Vagina (tissue), 2 donors: ENCODE measurements around the gene NPC2.

ENCODE experiments used
- CTCF ChIP-seq, 3 experiments: fragments of 450-650 bp in 2 of 3; fragments of 200-600 bp in 1 of 3; sonication (generic) in 1 of 3; IDR thresholded peaks; one replicate each; pipeline ENCODE4 v1.5.1; 2017 to 2019; ENCODE audit warnings: antibody characterized with exemption in 3 of 3, mild to moderate bottlenecking in 2 of 3, moderate library complexity in 2 of 3
- POLR2A ChIP-seq, 2 donors: fragments of 450-650 bp; IDR thresholded peaks; one replicate each; pipeline ENCODE4 v1.6.1; 2017; ENCODE audit warnings: antibody characterized with exemption in 2 of 2, mild to moderate bottlenecking in 2 of 2, moderate library complexity in 2 of 2
- POLR2AphosphoS5 ChIP-seq, 2 donors: sonication (generic); formaldehyde crosslinking; IDR thresholded peaks; one replicate each; pipeline ENCODE4 v1.9.0; 2017; ENCODE audit warnings: antibody characterized with exemption in 2 of 2, mild to moderate bottlenecking in 2 of 2, low read depth in 1 of 2; ENCODE audit not compliant: insufficient read depth in 1 of 2

DNA sequence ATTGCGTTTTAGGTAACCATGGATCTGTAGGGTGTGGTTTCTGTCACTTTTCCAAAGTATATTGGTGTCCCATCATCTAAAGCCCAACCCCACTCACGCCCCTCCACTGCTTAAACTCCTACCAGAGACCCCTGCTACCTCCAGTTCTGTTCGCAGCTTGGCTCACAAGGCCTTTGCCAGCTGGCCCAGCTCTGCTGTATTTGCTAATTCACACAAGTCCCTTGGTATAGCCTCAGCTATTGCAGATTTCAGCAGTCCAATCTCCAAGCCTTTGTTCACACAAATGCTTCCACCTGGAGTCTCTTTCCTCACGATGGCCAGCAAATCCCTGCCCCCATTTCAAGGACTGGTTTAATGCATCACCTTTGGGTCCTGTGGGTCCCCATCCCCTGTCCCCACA is 24.6 kb upstream of the NPC2 start:
- TF ChIP-seq POLR2A (IDR thresholded peaks at IDR 0.05), result no peak
- TF ChIP-seq POLR2AphosphoS5 (IDR thresholded peaks at IDR 0.05; ENCODE audit: insufficient read depth in 1 of 2, low read depth in 1 of 2), result no peak
- no peak for TF ChIP-seq CTCF (IDR thresholded peaks at IDR 0.05)
